Measurements from ENCODE around the gene RALY.

- TF ChIP-seq CTCF (IDR thresholded peaks at IDR 0.05) (no peak), POLR2A (IDR thresholded peaks at IDR 0.05) (no peak)
These were observed 10.5 kb downstream of the RALY start for GRCh38 chr20:34004227-34004626.

Data from ovary (tissue), 3 donors.